Muscle of back (tissue), 11 donors: ENCODE measurements around the gene PRKAR1B. TPM values are rescaled to one million over a fixed set of nuclear protein-coding genes. Genes with fewer than 3 reads are reported as not detected.
"Not testable (repeated sequence)": the region's sequence is repeated elsewhere in the genome, so short reads cannot be mapped to it uniquely, and the experiment has no call there.

ENCODE experiments used
- DNase-seq, 3 donors: peaks; one replicate each; pipeline versions ENCODE4 v3.0.0 to v3.0.0-alpha.2; 2013
- polyA plus RNA-seq, 10 donors: library from polyadenylated mRNA; unstranded; fragments of 120-200 nt; gene quantifications; one replicate each; pipeline ENCODE4 v1.2.1, GENCODE V29; 2013; ENCODE audit not compliant: insufficient read length in 10 of 10

Gene PRKAR1B
- polyA plus RNA-seq, 10 donors, result 18.4 to 39.6 (median 27.5) TPM

GRCh38 chr7:646951-647350 lies 80.1 kb downstream of the PRKAR1B start:
- no peak for DNase-seq

- DNase-seq, result no peak
These were observed 80.6 kb downstream of the PRKAR1B start for GRCh38 chr7:646487-646886.

- DNase-seq, result no peak
These were observed 81.5 kb downstream of the PRKAR1B start for GRCh38 chr7:645606-646005.

GRCh38 chr7:644381-645305 lies 82.4 kb downstream of the PRKAR1B start:
- DNase-seq, result no peak

GRCh38 chr7:641966-642365 lies 85.1 kb downstream of the PRKAR1B start:
- DNase-seq, result no peak

- DNase-seq, result no peak
These were observed 85.8 kb downstream of the PRKAR1B start for GRCh38 chr7:641269-641671.

- DNase-seq, result no peak
These were observed 88.6 kb downstream of the PRKAR1B start for GRCh38 chr7:638256-639011.

GRCh38 chr7:637826-638225 lies 89.3 kb downstream of the PRKAR1B start:
- no peak for DNase-seq

- DNase-seq, result no peak
These were observed 90.7 kb downstream of the PRKAR1B start for GRCh38 chr7:636396-636795.

GRCh38 chr7:635687-636382 lies 91.2 kb downstream of the PRKAR1B start:
- not testable (repeated sequence) for DNase-seq

GRCh38 chr7:635227-635626 lies 91.9 kb downstream of the PRKAR1B start:
- no peak for DNase-seq

- no peak for DNase-seq
These were observed 93.6 kb downstream of the PRKAR1B start for GRCh38 chr7:633381-634018.

GRCh38 chr7:632831-633210 lies 94.3 kb downstream of the PRKAR1B start:
- no peak for DNase-seq

- DNase-seq, result no peak
These were observed 94.9 kb downstream of the PRKAR1B start for GRCh38 chr7:631964-632830.

- DNase-seq, result no peak
These were observed 95.8 kb downstream of the PRKAR1B start for GRCh38 chr7:631291-631711.

GRCh38 chr7:630539-630938 lies 96.5 kb downstream of the PRKAR1B start:
- DNase-seq, result no peak

- no peak for DNase-seq
These were observed 97.0 kb downstream of the PRKAR1B start for GRCh38 chr7:630111-630511.

GRCh38 chr7:628826-629225 lies 98.3 kb downstream of the PRKAR1B start:
- no peak for DNase-seq

GRCh38 chr7:628402-628763 lies 98.7 kb downstream of the PRKAR1B start:
- no peak for DNase-seq

- DNase-seq, result no peak
These were observed 99.2 kb downstream of the PRKAR1B start for GRCh38 chr7:627661-628401.
